ENCODE measurements around the gene NABP2.

The NABP2 gene

DNA sequence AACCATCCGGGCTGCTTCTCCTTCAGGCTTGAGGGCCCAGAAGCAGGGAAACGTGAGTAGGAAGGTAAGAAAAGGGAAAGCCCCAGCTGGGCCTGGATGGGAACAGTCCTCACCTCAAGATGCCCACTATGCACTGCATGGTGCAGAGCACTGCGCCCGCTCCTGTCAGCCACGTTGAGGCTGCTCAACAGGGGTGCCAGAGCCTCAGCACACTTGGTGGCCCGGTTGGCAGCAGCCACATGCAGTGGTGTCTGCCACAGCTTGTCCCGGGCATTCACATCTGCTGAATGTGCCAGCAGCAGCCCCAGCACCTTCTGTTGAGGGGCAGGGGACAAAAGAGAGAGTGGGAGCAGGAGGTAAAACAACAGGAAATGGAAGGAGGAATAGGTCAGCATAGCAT, 31.5 kb downstream of the NABP2 start:
- Histone ChIP-seq H4K20me1 (ENCODE audit: insufficient read depth, low read length) (peaks cover 13% of the 10 kb centered on the region; the same call in 1 of the 2 replicates), H3K36me3 (ENCODE audit: insufficient read depth, low read length) (peaks cover 64% of the 10 kb centered on the region), H3K4me2 (ENCODE audit: insufficient read depth, low read length) (peak overlapping the region; percentile 83; the same call in 1 of the 2 replicates), H3K79me2 (ENCODE audit: insufficient read depth, low read length) (peaks cover 27% of the 10 kb centered on the region), H2AFZ (ENCODE audit: low read depth, low read length) (no peak overlapping the region), H3K4me3 (ENCODE audit: low read depth in 1 of 2, low read length in 2 of 2) (no peak overlapping the region), H3K9me3 (ENCODE audit: insufficient read depth, low read length, severe bottlenecking) (no peaks in the 10 kb centered on the region), H3K27me3 (ENCODE audit: insufficient read depth, low read length, poor library complexity) (no peaks in the 10 kb centered on the region), H3K27ac (ENCODE audit: low read length) (no peak overlapping the region), H3K4me1 (ENCODE audit: insufficient read depth, low read length) (peaks cover 30% of the 10 kb centered on the region), H3K9ac (ENCODE audit: low read depth, low read length) (peak overlapping the region; percentile 11)
- DNase-seq: no peak
- no peak for ATAC-seq (ENCODE audit: insufficient read depth, low read depth)
- TF ChIP-seq, protein P1, sequence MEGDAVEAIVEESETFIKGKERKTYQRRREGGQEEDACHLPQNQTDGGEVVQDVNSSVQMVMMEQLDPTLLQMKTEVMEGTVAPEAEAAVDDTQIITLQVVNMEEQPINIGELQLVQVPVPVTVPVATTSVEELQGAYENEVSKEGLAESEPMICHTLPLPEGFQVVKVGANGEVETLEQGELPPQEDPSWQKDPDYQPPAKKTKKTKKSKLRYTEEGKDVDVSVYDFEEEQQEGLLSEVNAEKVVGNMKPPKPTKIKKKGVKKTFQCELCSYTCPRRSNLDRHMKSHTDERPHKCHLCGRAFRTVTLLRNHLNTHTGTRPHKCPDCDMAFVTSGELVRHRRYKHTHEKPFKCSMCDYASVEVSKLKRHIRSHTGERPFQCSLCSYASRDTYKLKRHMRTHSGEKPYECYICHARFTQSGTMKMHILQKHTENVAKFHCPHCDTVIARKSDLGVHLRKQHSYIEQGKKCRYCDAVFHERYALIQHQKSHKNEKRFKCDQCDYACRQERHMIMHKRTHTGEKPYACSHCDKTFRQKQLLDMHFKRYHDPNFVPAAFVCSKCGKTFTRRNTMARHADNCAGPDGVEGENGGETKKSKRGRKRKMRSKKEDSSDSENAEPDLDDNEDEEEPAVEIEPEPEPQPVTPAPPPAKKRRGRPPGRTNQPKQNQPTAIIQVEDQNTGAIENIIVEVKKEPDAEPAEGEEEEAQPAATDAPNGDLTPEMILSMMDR (IDR thresholded peaks at IDR 0.05; ENCODE audit: borderline replicate concordance, extremely low read depth, low read length, poor library complexity, severe bottlenecking): no peak
- TF ChIP-seq EZH2 (IDR thresholded peaks at IDR 0.05; ENCODE audit: borderline replicate concordance, low read depth, low read length, severe bottlenecking): no peak

DNA sequence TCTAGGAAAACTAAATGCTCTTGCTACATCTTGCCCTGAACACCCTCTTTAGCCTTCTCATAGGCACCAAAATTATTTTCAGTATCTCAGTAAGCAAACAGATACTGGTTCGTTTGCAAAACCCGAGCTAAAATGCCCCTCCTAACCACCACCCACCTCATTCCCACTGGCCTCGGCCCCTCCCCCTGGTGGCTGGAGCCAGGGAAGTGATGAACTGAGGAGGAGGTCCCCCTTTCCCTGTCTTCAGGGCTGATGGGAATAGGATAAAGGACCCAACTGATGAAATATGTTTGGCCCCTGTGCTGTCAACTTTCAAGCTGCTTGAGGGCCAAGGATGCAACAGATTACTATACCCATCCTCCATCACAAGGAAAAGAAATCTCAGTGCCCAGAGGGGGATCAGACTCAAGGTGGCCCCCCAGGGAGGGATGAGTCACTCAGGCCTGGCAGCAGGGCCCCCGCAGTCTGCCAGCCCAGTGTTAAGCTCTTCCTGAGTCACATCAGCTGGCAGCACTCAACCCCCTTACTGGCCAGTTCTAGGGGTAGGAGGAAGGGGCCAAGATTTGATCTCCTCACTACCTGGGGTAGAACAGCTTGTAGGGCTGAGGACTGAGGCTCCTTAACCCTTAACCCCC, 32.3 kb downstream of the NABP2 start:
- no peak for ATAC-seq (ENCODE audit: insufficient read depth, low read depth)
- peaks cover 27% of the 10 kb centered on the region for H3K79me2 ChIP-seq (ENCODE audit: insufficient read depth, low read length)
- peaks cover 13% of the 10 kb centered on the region; the same call in 1 of the 2 replicates for H4K20me1 ChIP-seq (ENCODE audit: insufficient read depth, low read length)
- no peaks in the 10 kb centered on the region for H3K27me3 ChIP-seq (ENCODE audit: insufficient read depth, low read length, poor library complexity)
- peak overlapping the region in 1 of 2 experiments; percentile 99; a peak in 2 of 4 replicates for H3K4me3 ChIP-seq (ENCODE audit: low read depth in 1 of 2, low read length in 2 of 2)
- peaks cover 61% of the 10 kb centered on the region for H3K36me3 ChIP-seq (ENCODE audit: insufficient read depth, low read length)
- H3K9me3 ChIP-seq (ENCODE audit: insufficient read depth, low read length, severe bottlenecking): no peaks in the 10 kb centered on the region
- peak overlapping the region; percentile 83 for H3K4me2 ChIP-seq (ENCODE audit: insufficient read depth, low read length)
- no peak overlapping the region for H2AFZ ChIP-seq (ENCODE audit: low read depth, low read length)
- peaks cover 30% of the 10 kb centered on the region for H3K4me1 ChIP-seq (ENCODE audit: insufficient read depth, low read length)
- peak overlapping the region; percentile 72; the same call in 1 of the 2 replicates for H3K9ac ChIP-seq (ENCODE audit: low read depth, low read length)
- H3K27ac ChIP-seq (ENCODE audit: low read length): no peak overlapping the region
- TF ChIP-seq EZH2 (IDR thresholded peaks at IDR 0.05; ENCODE audit: borderline replicate concordance, low read depth, low read length, severe bottlenecking): no peak
- TF ChIP-seq, protein P1 (IDR thresholded peaks at IDR 0.05; ENCODE audit: borderline replicate concordance, extremely low read depth, low read length, poor library complexity, severe bottlenecking): no peak
- no peak for DNase-seq

DNA sequence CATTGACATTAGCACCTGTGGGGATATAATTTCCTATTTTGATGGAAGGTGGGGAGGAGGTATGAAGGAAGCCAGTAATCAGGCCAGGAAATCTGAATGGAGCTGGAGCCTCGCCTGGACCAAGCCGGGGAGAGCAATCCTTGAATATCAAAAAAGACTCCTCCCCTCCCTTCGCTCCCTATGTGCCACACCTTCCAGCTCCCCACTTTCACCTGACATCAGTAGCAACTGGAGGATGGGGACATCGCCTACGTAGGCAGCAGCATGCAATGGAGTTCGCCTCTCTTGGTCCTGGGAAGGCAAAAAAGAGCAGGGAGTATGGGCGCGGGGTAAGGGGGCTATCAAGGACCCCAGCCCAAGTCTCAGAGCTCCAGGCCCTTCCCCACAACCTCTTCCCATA, 32.9 kb downstream of the NABP2 start:
- peak overlapping the region; percentile 83 for H3K4me2 ChIP-seq (ENCODE audit: insufficient read depth, low read length)
- H3K79me2 ChIP-seq (ENCODE audit: insufficient read depth, low read length): peaks cover 27% of the 10 kb centered on the region
- no peak for TF ChIP-seq EZH2 (IDR thresholded peaks at IDR 0.05; ENCODE audit: borderline replicate concordance, low read depth, low read length, severe bottlenecking)
- TF ChIP-seq, protein P1 (IDR thresholded peaks at IDR 0.05; ENCODE audit: borderline replicate concordance, extremely low read depth, low read length, poor library complexity, severe bottlenecking): no peak
- H3K4me3 ChIP-seq (ENCODE audit: low read depth in 1 of 2, low read length in 2 of 2): peak overlapping the region; percentile 97 to 99; a peak in 3 of 4 replicates
- H3K4me1 ChIP-seq (ENCODE audit: insufficient read depth, low read length): peaks cover 30% of the 10 kb centered on the region
- H4K20me1 ChIP-seq (ENCODE audit: insufficient read depth, low read length): peaks cover 13% of the 10 kb centered on the region; the same call in 1 of the 2 replicates
- H3K36me3 ChIP-seq (ENCODE audit: insufficient read depth, low read length): peaks cover 55% of the 10 kb centered on the region
- H2AFZ ChIP-seq (ENCODE audit: low read depth, low read length): no peak overlapping the region
- no peak for DNase-seq
- ATAC-seq (ENCODE audit: insufficient read depth, low read depth): no peak
- peak overlapping the region; percentile 72 for H3K9ac ChIP-seq (ENCODE audit: low read depth, low read length)
- no peaks in the 10 kb centered on the region for H3K27me3 ChIP-seq (ENCODE audit: insufficient read depth, low read length, poor library complexity)
- peak overlapping the region; percentile 86 for H3K27ac ChIP-seq (ENCODE audit: low read length)
- H3K9me3 ChIP-seq (ENCODE audit: insufficient read depth, low read length, severe bottlenecking): no peaks in the 10 kb centered on the region

All from DND-41 (cell line).